C4-2B (cell line): ENCODE measurements around the gene ACTL8.

Experiments used
- CTCF ChIP-seq: fragments of 450-650 bp; conservative IDR thresholded peaks from 2 replicates; pipeline ENCODE4 v1.5.1; 2017; ENCODE audit warnings: mild to moderate bottlenecking
- ZFX ChIP-seq: fragments of 450-650 bp; IDR thresholded peaks from 2 replicates; pipeline ENCODE4 v1.6.1; 2017

GRCh38 chr1:17728123-17728712 lies 26.9 kb upstream of the ACTL8 start:
- TF ChIP-seq CTCF: no peak
- no peak for TF ChIP-seq ZFX
